HEK293 (cell line): ENCODE measurements around the gene NTMT1.

ENCODE experiments used
- CTCF ChIA-PET: fragments of 350-600 bp; formaldehyde crosslinking; extraction: SDS; loops from one replicate; lab custom pipeline; 2021; ENCODE audit warnings: antibody characterized with exemption; lab: Yijun Ruan, JAX
- POLR2A ChIA-PET: fragments of 300-600 bp; formaldehyde crosslinking; extraction: SDS; loops from one replicate; lab custom pipeline; 2020; ENCODE audit warnings: antibody characterized with exemption, inconsistent platforms; lab: Yijun Ruan, JAX
- H3K27ac ChIP-seq: fragments of 200-500 bp; sonication (Bioruptor generic); 2 replicates; pipeline ENCODE4 v1.5.1; 2014; ENCODE audit warnings: low read depth, low read length, control low read depth, inconsistent platforms; ENCODE audit errors: extremely low read depth
- H3K36me3 ChIP-seq, 2 experiments: fragments of 200-500 bp in 1 of 2; sonication (Bioruptor generic) in 1 of 2; 1 replicate in 1 of 2; 2 replicates in 1 of 2; pipeline ENCODE4 v1.5.1; 2014 to 2017; ENCODE audit warnings: inconsistent platforms in 2 of 2, low read length in 2 of 2; ENCODE audit not compliant: control insufficient read depth in 2 of 2, insufficient read depth in 1 of 2
- H3K4me1 ChIP-seq: fragments of 200-500 bp; sonication (Bioruptor generic); 2 replicates; pipeline ENCODE4 v1.5.1; 2014; ENCODE audit warnings: mild to moderate bottlenecking, low read length, inconsistent platforms; ENCODE audit not compliant: control insufficient read depth, insufficient read depth
- H3K4me3 ChIP-seq: 2 replicates; pipeline ENCODE4 v1.5.1; 2011; ENCODE audit warnings: low read depth, mild to moderate bottlenecking, control low read depth, low read length, moderate library complexity
- H3K9me3 ChIP-seq: fragments of 200-500 bp; sonication (Bioruptor generic); 2 replicates; pipeline ENCODE4 v1.5.1; 2014; ENCODE audit warnings: low read depth, low read length, inconsistent platforms; ENCODE audit not compliant: control insufficient read depth, insufficient read depth
- BCL6B ChIP-seq: fragments of 450-650 bp; formaldehyde crosslinking; IDR thresholded peaks from 2 replicates; pipeline ENCODE4 v1.5.1; 2017; ENCODE audit warnings: missing biosample characterization, missing genetic modification characterization
- ELK4 ChIP-seq: IDR thresholded peaks from 2 replicates; pipeline ENCODE4 v1.6.1; 2011; ENCODE audit warnings: mild to moderate bottlenecking, low read depth, low read length, borderline replicate concordance
- GLI4 ChIP-seq: fragments of 450-650 bp; formaldehyde crosslinking; IDR thresholded peaks from 2 replicates; pipeline ENCODE4 v1.5.1; 2016; ENCODE audit warnings: missing biosample characterization, missing genetic modification characterization
- GLIS1 ChIP-seq: fragments of 450-650 bp; formaldehyde crosslinking; IDR thresholded peaks from 2 replicates; pipeline ENCODE4 v1.5.1; 2016; ENCODE audit warnings: missing biosample characterization, missing genetic modification characterization
- KLF17 ChIP-seq: fragments of 450-650 bp; formaldehyde crosslinking; IDR thresholded peaks from 2 replicates; pipeline ENCODE4 v1.5.1; 2016; ENCODE audit warnings: missing biosample characterization, missing genetic modification characterization
- MEIS1 ChIP-seq: sonication (generic); formaldehyde crosslinking; IDR thresholded peaks from 2 replicates; pipeline ENCODE4 v1.8.1; 2022; ENCODE audit warnings: missing genetic modification reagents, mild to moderate bottlenecking, borderline replicate concordance
- MYNN ChIP-seq: fragments of 450-650 bp; formaldehyde crosslinking; IDR thresholded peaks from 2 replicates; pipeline ENCODE4 v1.5.1; 2016; ENCODE audit warnings: missing biosample characterization, missing genetic modification characterization, borderline replicate concordance
- SCRT2 ChIP-seq: fragments of 450-650 bp; formaldehyde crosslinking; IDR thresholded peaks from 2 replicates; pipeline ENCODE4 v1.5.1; 2016; ENCODE audit warnings: missing biosample characterization, missing genetic modification characterization
- ZNF266 ChIP-seq: fragments of 450-650 bp; formaldehyde crosslinking; IDR thresholded peaks from 2 replicates; pipeline ENCODE4 v1.5.1; 2016; ENCODE audit warnings: missing biosample characterization, missing genetic modification characterization, low read depth
- ZNF274 ChIP-seq, 2 experiments: fragments of 200-500 bp in 1 of 2; fragments of 450-650 bp in 1 of 2; sonication (Bioruptor generic) in 1 of 2; formaldehyde crosslinking in 1 of 2; IDR thresholded peaks; 2 replicates each; pipeline versions ENCODE4 v1.5.1 to v1.6.1; 2014 to 2016; ENCODE audit warnings: borderline replicate concordance in 1 of 2, inconsistent platforms in 1 of 2, low read length in 1 of 2, missing biosample characterization in 1 of 2, missing genetic modification characterization in 1 of 2
- ZNF48 ChIP-seq: fragments of 450-650 bp; formaldehyde crosslinking; IDR thresholded peaks from 2 replicates; pipeline ENCODE4 v1.5.1; 2016; ENCODE audit warnings: missing biosample characterization, missing genetic modification characterization
- ZNF558 ChIP-seq: fragments of 450-650 bp; formaldehyde crosslinking; IDR thresholded peaks from 2 replicates; pipeline ENCODE4 v1.5.1; 2016; ENCODE audit warnings: missing biosample characterization, missing genetic modification characterization
- ZNF677 ChIP-seq: fragments of 450-650 bp; IDR thresholded peaks from 2 replicates; pipeline ENCODE4 v1.5.0; 2018; ENCODE audit warnings: missing biosample characterization, mild to moderate bottlenecking, missing genetic modification characterization, moderate library complexity
- TF ChIP-seq, protein P1 (sequence below): fragments of 450-650 bp; formaldehyde crosslinking; IDR thresholded peaks from 2 replicates; pipeline ENCODE4 v1.5.1; 2016; ENCODE audit warnings: missing biosample characterization, missing genetic modification characterization
- TF ChIP-seq, protein P2 (sequence below): fragments of 450-650 bp; formaldehyde crosslinking; IDR thresholded peaks from 2 replicates; pipeline ENCODE4 v1.5.1; 2016; ENCODE audit warnings: missing biosample characterization, missing genetic modification characterization
- TF ChIP-seq, protein P3 (sequence below): fragments of 450-650 bp; formaldehyde crosslinking; IDR thresholded peaks from 2 replicates; pipeline ENCODE4 v1.5.1; 2016; ENCODE audit warnings: missing biosample characterization, missing genetic modification characterization

Gene NTMT1

GRCh38 chr9:129596541-129597331 is 29.2 kb upstream of the NTMT1 start (continued):
- TF ChIP-seq, protein P1, sequence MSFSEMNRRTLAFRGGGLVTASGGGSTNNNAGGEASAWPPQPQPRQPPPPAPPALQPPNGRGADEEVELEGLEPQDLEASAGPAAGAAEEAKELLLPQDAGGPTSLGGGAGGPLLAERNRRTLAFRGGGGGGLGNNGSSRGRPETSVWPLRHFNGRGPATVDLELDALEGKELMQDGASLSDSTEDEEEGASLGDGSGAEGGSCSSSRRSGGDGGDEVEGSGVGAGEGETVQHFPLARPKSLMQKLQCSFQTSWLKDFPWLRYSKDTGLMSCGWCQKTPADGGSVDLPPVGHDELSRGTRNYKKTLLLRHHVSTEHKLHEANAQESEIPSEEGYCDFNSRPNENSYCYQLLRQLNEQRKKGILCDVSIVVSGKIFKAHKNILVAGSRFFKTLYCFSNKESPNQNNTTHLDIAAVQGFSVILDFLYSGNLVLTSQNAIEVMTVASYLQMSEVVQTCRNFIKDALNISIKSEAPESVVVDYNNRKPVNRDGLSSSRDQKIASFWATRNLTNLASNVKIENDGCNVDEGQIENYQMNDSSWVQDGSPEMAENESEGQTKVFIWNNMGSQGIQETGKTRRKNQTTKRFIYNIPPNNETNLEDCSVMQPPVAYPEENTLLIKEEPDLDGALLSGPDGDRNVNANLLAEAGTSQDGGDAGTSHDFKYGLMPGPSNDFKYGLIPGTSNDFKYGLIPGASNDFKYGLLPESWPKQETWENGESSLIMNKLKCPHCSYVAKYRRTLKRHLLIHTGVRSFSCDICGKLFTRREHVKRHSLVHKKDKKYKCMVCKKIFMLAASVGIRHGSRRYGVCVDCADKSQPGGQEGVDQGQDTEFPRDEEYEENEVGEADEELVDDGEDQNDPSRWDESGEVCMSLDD (tag by site-specific recombination) = no peak
- TF ChIP-seq GLI4 (tag by site-specific recombination) (peak; percentile 88), ZNF558 (tag by site-specific recombination) (no peak), GLIS1 (peak; percentile 83), ZNF677 (tag by site-specific recombination) (no peak), ELK4 (no peak), ZNF274 (IDR thresholded peaks at IDR 0.05; ENCODE audit: low read length) (no peak), ZNF274 (tag by site-specific recombination; IDR thresholded peaks at IDR 0.05; ENCODE audit: borderline replicate concordance) (no peak), KLF17 (peak; percentile 91)
- TF ChIP-seq, protein P2, sequence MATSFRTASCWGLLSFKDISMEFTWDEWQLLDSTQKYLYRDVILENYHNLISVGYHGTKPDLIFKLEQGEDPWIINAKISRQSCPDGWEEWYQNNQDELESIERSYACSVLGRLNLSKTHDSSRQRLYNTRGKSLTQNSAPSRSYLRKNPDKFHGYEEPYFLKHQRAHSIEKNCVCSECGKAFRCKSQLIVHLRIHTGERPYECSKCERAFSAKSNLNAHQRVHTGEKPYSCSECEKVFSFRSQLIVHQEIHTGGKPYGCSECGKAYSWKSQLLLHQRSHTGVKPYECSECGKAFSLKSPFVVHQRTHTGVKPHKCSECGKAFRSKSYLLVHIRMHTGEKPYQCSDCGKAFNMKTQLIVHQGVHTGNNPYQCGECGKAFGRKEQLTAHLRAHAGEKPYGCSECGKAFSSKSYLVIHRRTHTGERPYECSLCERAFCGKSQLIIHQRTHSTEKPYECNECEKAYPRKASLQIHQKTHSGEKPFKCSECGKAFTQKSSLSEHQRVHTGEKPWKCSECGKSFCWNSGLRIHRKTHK (tag by site-specific recombination) = no peak

DNA sequence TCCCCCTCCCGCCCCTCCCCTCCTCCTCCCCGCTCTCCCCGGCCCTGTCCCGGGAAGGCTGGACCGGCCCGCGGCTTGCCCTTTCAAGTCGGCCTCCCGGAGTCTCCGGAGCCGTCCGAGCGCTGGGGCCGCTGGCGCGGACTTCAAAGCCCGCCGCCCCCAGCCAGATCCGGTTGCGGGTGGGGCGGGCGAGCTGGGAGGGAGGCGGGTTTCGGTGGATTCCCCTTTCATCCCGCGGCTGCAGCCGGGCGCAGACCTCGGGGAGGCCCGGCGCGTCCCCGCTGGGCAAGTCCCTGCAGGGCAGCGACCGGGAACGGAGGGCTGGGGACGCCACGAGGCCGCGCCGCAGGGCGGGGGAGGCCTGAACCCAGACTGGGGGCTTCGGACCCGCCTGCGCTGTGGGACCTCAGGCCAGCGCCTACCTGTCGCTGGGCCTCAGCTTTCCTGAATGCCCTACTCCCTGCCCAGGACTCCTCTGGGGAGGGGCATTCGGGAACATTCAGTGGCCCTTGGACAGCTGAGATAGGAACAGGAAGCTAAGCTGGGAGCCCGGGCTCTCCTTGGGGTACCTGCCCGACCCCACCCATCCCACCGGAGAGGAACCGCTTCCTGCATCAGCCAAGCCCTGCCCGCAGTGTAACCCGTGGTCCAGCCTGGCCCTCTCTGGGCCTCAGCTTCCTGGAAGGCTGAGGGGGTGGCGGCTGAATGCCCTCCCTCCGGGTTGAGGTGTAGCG is 28.4 kb upstream of the NTMT1 start:
- CTCF ChIA-PET = no interaction called here
- POLR2A ChIA-PET = interaction anchor here (0.7 kb wide), 1 partner anchor 10 kb away, joined by 3 read pairs; no protein-coding TSS in a partner anchor
- no peaks in the 10 kb centered on the region for H3K4me1 ChIP-seq

More for the DNA sequence above, 28.4 kb upstream of the NTMT1 start:
- no peaks in the 10 kb centered on the region for H3K36me3 ChIP-seq
- H3K4me3 ChIP-seq = no peak overlapping the region
- TF ChIP-seq ZNF48 (tag by site-specific recombination) = no peak
- TF ChIP-seq, protein P3, sequence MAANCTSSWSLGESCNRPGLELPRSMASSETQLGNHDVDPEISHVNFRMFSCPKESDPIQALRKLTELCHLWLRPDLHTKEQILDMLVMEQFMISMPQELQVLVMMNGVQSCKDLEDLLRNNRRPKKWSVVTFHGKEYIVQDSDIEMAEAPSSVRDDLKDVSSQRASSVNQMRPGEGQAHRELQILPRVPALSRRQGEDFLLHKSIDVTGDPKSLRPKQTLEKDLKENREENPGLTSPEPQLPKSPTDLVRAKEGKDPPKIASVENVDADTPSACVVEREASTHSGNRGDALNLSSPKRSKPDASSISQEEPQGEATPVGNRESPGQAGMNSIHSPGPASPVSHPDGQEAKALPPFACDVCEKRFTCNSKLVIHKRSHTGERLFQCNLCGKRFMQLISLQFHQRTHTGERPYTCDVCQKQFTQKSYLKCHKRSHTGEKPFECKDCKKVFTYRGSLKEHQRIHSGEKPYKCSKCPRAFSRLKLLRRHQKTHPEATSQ (tag by site-specific recombination) = no peak
- TF ChIP-seq SCRT2 (tag by site-specific recombination) = peak; percentile 37; the same call in 1 of the 2 replicates
- no peak for TF ChIP-seq MYNN (tag by site-specific recombination)
- TF ChIP-seq ZNF266 (tag by site-specific recombination) = no peak
- TF ChIP-seq MEIS1 (CRISPR knock-in tag) = no peak
- TF ChIP-seq BCL6B (tag by site-specific recombination) = no peak
- TF ChIP-seq, all 188 proteins: peak for 1
- Histone ChIP-seq H3K27ac (no peak overlapping the region), H3K9me3 (no peaks in the 10 kb centered on the region)
